Neural cell (in vitro differentiated cells): ENCODE results near the gene IL10RA. TPM values are rescaled to one million over a fixed set of nuclear protein-coding genes. Genes with fewer than 3 reads are reported as not detected.
"Not testable (repeated sequence)": the region's sequence is repeated elsewhere in the genome, so short reads cannot be mapped to it uniquely, and the experiment has no call there.

ENCODE experiments used
- H2AFZ ChIP-seq: fragments of 200-600, 300-800 bp; sonication (generic), shearing (Covaris generic); 2 replicates; pipeline ENCODE4 v1.6.0; 2014; ENCODE audit warnings: low read depth, mild to moderate bottlenecking, antibody characterized with exemption, low read length, moderate library complexity
- H3F3A ChIP-seq: fragments of 200-600 bp; shearing (Covaris generic); 2 replicates; pipeline ENCODE4 v1.6.1; 2016; ENCODE audit warnings: mild to moderate bottlenecking, moderate library complexity, mixed read lengths, antibody characterized with exemption, low read length; ENCODE audit not compliant: insufficient read depth, poor library complexity, severe bottlenecking
- H3K27ac ChIP-seq: fragments of 200-600, 300-800 bp; sonication (generic), shearing (Covaris generic); 2 replicates; pipeline ENCODE4 v1.5.1; 2014; ENCODE audit warnings: mild to moderate bottlenecking, low read length, moderate library complexity
- H3K27me3 ChIP-seq: fragments of 300-800, 200-600 bp; sonication (generic), shearing (Covaris generic); 2 replicates; pipeline ENCODE4 v1.6.0; 2014; ENCODE audit warnings: mild to moderate bottlenecking, low read depth, low read length, moderate library complexity; ENCODE audit not compliant: insufficient read depth
- H3K36me3 ChIP-seq: fragments of 300-800, 200-600 bp; sonication (generic), shearing (Covaris generic); 2 replicates; pipeline ENCODE4 v1.5.1; 2014; ENCODE audit warnings: mild to moderate bottlenecking, antibody characterized with exemption, low read length, moderate library complexity; ENCODE audit not compliant: insufficient read depth
- H3K4me2 ChIP-seq: fragments of 300-800, 200-600 bp; sonication (generic), shearing (Covaris generic); 2 replicates; pipeline ENCODE4 v1.6.0; 2014; ENCODE audit warnings: mild to moderate bottlenecking, low read length
- H3K4me3 ChIP-seq: fragments of 300-800, 200-600 bp; sonication (generic), shearing (Covaris generic); 2 replicates; pipeline ENCODE4 v1.5.1; 2014; ENCODE audit warnings: mild to moderate bottlenecking, low read length, moderate library complexity
- H3K79me2 ChIP-seq: fragments of 200-600 bp; shearing (Covaris generic); replicated peaks from 2 replicates; pipeline ENCODE4 v1.6.0; 2014; ENCODE audit warnings: mild to moderate bottlenecking, low read length, moderate library complexity; ENCODE audit not compliant: insufficient read depth
- H3K9ac ChIP-seq: fragments of 300-800, 200-600 bp; sonication (generic), shearing (Covaris generic); 2 replicates; pipeline ENCODE4 v1.6.1; 2016; ENCODE audit warnings: mild to moderate bottlenecking, low read length, mixed read lengths
- H3K9me2 ChIP-seq: fragments of 200-600 bp; shearing (Covaris generic); 2 replicates; pipeline ENCODE4 v1.6.1; 2016; ENCODE audit warnings: mild to moderate bottlenecking, low read length, mixed read lengths; ENCODE audit not compliant: insufficient read depth
- H3K9me3 ChIP-seq: fragments of 200-600, 300-800 bp; sonication (generic), shearing (Covaris generic); 2 replicates; pipeline ENCODE4 v1.6.1; 2016; ENCODE audit warnings: mild to moderate bottlenecking, mixed run types, low read length, moderate library complexity, mixed read lengths
- H4K20me1 ChIP-seq: fragments of 200-600 bp; shearing (Covaris generic); 2 replicates; pipeline ENCODE4 v1.6.1; 2016; ENCODE audit warnings: mild to moderate bottlenecking, mixed run types; ENCODE audit not compliant: insufficient read depth
- EP300 ChIP-seq: fragments of 450-650 bp; conservative IDR thresholded peaks from 2 replicates; pipeline ENCODE4 v1.6.1; 2014; ENCODE audit warnings: antibody characterized with exemption, mild to moderate bottlenecking, moderate library complexity; ENCODE audit not compliant: poor library complexity, severe bottlenecking
- RAD21 ChIP-seq: fragments of 450-650 bp; conservative IDR thresholded peaks from 2 replicates; pipeline ENCODE4 v1.6.1; 2014; ENCODE audit warnings: antibody characterized with exemption, mild to moderate bottlenecking, moderate library complexity
- SMC3 ChIP-seq: fragments of 450-650 bp; conservative IDR thresholded peaks from 2 replicates; pipeline ENCODE4 v1.6.1; 2014; ENCODE audit warnings: antibody characterized with exemption, mild to moderate bottlenecking, moderate library complexity; ENCODE audit not compliant: poor library complexity
- TAF1 ChIP-seq: IDR thresholded peaks from 2 replicates; pipeline ENCODE4 v1.6.1; 2012; ENCODE audit warnings: low read depth
- polyA plus RNA-seq: library from polyadenylated mRNA; depleted of rRNA; stranded (reverse); fragments of >200 nt; gene quantifications from 2 replicates; pipeline ENCODE4 v1.2.3, GENCODE V29; 2014
- TF ChIP-seq, protein P1 (sequence below): IDR thresholded peaks from 2 replicates; pipeline ENCODE4 v1.6.1; 2012; ENCODE audit warnings: borderline replicate concordance
- TF ChIP-seq, protein P2 (sequence below): fragments of 450-650 bp; IDR thresholded peaks from 2 replicates; pipeline ENCODE4 v1.5.1; 2014; ENCODE audit warnings: antibody characterized with exemption, mild to moderate bottlenecking, moderate library complexity; ENCODE audit not compliant: poor library complexity, severe bottlenecking

IL10RA gene
- polyA plus RNA-seq, 1 donor from 2014 or later: 1.1 TPM

DNA sequence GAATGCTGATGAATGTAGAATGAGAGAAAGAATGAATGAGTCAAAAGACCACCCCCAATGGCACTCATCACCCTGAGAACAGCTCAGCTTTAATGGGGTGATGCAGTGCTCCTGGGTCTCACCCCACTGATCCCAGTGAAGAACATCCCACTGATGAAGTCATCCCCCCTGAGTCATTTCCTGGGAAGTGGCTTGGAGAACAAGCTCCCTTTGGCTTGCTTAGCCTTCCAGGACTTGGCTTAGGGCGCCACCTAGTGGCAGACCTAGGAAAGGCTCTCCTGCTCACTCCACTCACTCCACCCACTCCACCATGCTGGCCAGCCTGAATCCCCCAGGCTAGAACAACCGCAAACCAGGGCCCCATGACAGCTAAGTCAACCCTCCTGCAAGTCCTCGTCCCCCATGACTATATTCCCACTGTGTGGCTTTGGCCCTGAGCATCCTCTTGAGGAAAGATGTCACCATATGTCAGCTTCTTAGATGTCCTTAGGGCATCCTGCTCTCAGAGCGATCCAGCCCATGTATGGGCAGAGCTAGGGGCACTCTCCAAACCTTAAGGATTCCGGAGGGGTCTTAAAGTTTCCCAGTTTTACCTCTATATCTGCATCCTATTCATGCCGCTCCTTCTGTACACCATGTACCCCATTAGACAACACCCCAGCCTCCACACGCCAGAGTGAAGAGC lies 39.2 kb upstream of the IL10RA start:
- Histone ChIP-seq H3F3A (no peaks in the 10 kb centered on the region), H3K27ac (no peak overlapping the region), H3K27me3 (no peaks in the 10 kb centered on the region), H3K9ac (no peak overlapping the region), H3K4me2 (no peak overlapping the region), H2AFZ (peak overlapping the region; percentile 46), H4K20me1 (no peaks in the 10 kb centered on the region), H3K9me3 (no peaks in the 10 kb centered on the region), H3K9me2 (no peaks in the 10 kb centered on the region), H3K79me2 (no peaks in the 10 kb centered on the region), H3K4me3 (no peak overlapping the region), H3K36me3 (no peaks in the 10 kb centered on the region)
- peak; percentile 100 for TF ChIP-seq RAD21
- TF ChIP-seq EP300: peak; percentile 22
- peak; percentile 100 for TF ChIP-seq SMC3
- TF ChIP-seq, protein P1, sequence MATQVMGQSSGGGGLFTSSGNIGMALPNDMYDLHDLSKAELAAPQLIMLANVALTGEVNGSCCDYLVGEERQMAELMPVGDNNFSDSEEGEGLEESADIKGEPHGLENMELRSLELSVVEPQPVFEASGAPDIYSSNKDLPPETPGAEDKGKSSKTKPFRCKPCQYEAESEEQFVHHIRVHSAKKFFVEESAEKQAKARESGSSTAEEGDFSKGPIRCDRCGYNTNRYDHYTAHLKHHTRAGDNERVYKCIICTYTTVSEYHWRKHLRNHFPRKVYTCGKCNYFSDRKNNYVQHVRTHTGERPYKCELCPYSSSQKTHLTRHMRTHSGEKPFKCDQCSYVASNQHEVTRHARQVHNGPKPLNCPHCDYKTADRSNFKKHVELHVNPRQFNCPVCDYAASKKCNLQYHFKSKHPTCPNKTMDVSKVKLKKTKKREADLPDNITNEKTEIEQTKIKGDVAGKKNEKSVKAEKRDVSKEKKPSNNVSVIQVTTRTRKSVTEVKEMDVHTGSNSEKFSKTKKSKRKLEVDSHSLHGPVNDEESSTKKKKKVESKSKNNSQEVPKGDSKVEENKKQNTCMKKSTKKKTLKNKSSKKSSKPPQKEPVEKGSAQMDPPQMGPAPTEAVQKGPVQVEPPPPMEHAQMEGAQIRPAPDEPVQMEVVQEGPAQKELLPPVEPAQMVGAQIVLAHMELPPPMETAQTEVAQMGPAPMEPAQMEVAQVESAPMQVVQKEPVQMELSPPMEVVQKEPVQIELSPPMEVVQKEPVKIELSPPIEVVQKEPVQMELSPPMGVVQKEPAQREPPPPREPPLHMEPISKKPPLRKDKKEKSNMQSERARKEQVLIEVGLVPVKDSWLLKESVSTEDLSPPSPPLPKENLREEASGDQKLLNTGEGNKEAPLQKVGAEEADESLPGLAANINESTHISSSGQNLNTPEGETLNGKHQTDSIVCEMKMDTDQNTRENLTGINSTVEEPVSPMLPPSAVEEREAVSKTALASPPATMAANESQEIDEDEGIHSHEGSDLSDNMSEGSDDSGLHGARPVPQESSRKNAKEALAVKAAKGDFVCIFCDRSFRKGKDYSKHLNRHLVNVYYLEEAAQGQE: no peak
- TF ChIP-seq TAF1: no peak
- TF ChIP-seq, protein P2, sequence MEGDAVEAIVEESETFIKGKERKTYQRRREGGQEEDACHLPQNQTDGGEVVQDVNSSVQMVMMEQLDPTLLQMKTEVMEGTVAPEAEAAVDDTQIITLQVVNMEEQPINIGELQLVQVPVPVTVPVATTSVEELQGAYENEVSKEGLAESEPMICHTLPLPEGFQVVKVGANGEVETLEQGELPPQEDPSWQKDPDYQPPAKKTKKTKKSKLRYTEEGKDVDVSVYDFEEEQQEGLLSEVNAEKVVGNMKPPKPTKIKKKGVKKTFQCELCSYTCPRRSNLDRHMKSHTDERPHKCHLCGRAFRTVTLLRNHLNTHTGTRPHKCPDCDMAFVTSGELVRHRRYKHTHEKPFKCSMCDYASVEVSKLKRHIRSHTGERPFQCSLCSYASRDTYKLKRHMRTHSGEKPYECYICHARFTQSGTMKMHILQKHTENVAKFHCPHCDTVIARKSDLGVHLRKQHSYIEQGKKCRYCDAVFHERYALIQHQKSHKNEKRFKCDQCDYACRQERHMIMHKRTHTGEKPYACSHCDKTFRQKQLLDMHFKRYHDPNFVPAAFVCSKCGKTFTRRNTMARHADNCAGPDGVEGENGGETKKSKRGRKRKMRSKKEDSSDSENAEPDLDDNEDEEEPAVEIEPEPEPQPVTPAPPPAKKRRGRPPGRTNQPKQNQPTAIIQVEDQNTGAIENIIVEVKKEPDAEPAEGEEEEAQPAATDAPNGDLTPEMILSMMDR: peak; percentile 99

DNA sequence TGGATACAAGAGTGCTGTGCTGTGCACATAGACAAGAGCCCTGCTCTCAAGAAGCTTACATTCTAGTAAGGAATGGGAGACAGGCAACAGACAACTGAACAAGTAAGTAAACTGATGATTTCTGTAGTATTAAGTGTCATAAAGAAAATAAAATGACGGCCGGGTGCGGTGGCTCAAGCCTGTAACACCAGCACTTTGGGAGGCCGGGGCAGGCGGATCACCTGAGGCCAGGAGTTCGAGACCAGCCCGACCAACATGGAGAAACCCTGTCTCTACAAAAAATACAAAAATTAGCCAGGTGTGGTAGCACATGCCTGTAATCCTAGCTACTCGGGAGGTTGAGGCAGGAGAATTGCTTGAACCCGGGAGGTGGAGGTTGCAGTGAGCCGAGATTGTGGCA lies 38.4 kb upstream of the IL10RA start:
- not testable (repeated sequence) for H3K9ac ChIP-seq, H2AFZ ChIP-seq

DNA sequence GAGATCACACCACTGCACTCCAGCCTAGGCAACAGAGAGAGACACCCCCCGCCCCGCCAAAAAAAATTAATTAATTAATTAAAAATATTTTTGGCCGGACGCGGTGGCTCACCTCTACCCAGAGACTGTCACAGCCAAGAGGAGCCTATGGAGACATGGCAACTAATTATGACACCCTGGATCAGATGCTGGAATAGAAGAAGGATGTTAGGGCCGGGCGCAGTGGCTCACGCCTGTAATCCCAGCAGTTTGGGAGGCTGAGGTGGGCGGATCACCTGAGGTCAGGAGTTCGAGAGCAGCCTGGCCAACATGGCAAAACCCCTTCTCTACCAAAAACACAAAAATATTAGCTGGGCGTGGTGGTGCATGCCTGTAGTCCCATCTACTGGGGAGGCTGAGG lies 37.7 kb upstream of the IL10RA start:
- H3K4me2 ChIP-seq, H3K9me3 ChIP-seq, H3K9ac ChIP-seq, H3K9me2 ChIP-seq, H3F3A ChIP-seq, H2AFZ ChIP-seq, H3K36me3 ChIP-seq, H3K79me2 ChIP-seq, H4K20me1 ChIP-seq, H3K4me3 ChIP-seq, H3K27ac ChIP-seq, H3K27me3 ChIP-seq: not testable (repeated sequence)

More for the DNA sequence above, 38.4 kb upstream of the IL10RA start:
- H3K27ac ChIP-seq, H3F3A ChIP-seq, H3K27me3 ChIP-seq, H3K36me3 ChIP-seq, H3K4me2 ChIP-seq, H3K9me2 ChIP-seq, H3K79me2 ChIP-seq, H4K20me1 ChIP-seq, H3K9me3 ChIP-seq, H3K4me3 ChIP-seq: not testable (repeated sequence)
